Fibroblast of skin of abdomen (primary cell): Measurements from ENCODE around the gene NGLY1. TPM values are rescaled to one million over a fixed set of nuclear protein-coding genes. Genes with fewer than 3 reads are reported as not detected.
A peak's percentile ranks its signal among the peaks of the same experiment; 100 is the strongest.

Experiments used
- DNase-seq: peaks from one replicate; pipeline ENCODE4 v3.0.0-alpha.2; 2013
- polyA plus RNA-seq, 2 experiments: library from polyadenylated mRNA; unstranded; fragments of 120-200 nt; gene quantifications; one replicate each; pipeline ENCODE4 v1.2.1, GENCODE V29; 2013; ENCODE audit not compliant: insufficient read length in 2 of 2

Gene NGLY1
- 24.2 TPM for polyA plus RNA-seq (2013, experiment 1 of 2; ENCODE audit: insufficient read length)
- polyA plus RNA-seq (2013, experiment 2 of 2; ENCODE audit: insufficient read length), result 23.8 TPM

GRCh38 chr3:25782938-25783660 is at the start of gene NGLY1:
NGLY1 (minus strand) TSS chr3:25783443; CDS start chr3:25783390, 53 bp downstream.
- peak; percentile 80 for DNase-seq

GRCh38 chr3:25831578-25831977 is 48.3 kb upstream of the NGLY1 start:
- DNase-seq, result peak; percentile 32

GRCh38 chr3:25830373-25831280 is 47.4 kb upstream of the NGLY1 start:
- DNase-seq, result no peak

GRCh38 chr3:25826510-25826909 is 43.3 kb upstream of the NGLY1 start:
- no peak for DNase-seq

- DNase-seq, result no peak
Measured at GRCh38 chr3:25823314-25823713, 40.1 kb upstream of the NGLY1 start.

- no peak for DNase-seq
Measured at GRCh38 chr3:25821746-25822573, 38.7 kb upstream of the NGLY1 start.

GRCh38 chr3:25820816-25821486 is 37.7 kb upstream of the NGLY1 start:
- no peak for DNase-seq

- peak; percentile 93 for DNase-seq
Measured at GRCh38 chr3:25820366-25820765, 37.1 kb upstream of the NGLY1 start.

- DNase-seq, result no peak
Measured at GRCh38 chr3:25818335-25818734, 35.1 kb upstream of the NGLY1 start.

- DNase-seq, result no peak
Measured at GRCh38 chr3:25817638-25818037, 34.4 kb upstream of the NGLY1 start.

- no peak for DNase-seq
Measured at GRCh38 chr3:25817107-25817506, 33.9 kb upstream of the NGLY1 start.

GRCh38 chr3:25812644-25813043 is 29.4 kb upstream of the NGLY1 start:
- no peak for DNase-seq

- no peak for DNase-seq
Measured at GRCh38 chr3:25804676-25805075, 21.4 kb upstream of the NGLY1 start.

GRCh38 chr3:25803833-25804232 is 20.6 kb upstream of the NGLY1 start:
- DNase-seq, result no peak

- DNase-seq, result no peak
Measured at GRCh38 chr3:25801786-25802185, 18.5 kb upstream of the NGLY1 start.

- DNase-seq, result peak; percentile 91
Measured at GRCh38 chr3:25789596-25790556, 6.6 kb upstream of the NGLY1 start, which contains the start of gene OXSM. OXSM (plus strand) TSS chr3:25790090; CDS start chr3:25791021, 931 bp downstream.

- DNase-seq, result no peak
Measured at GRCh38 chr3:25789209-25789595, 6.0 kb upstream of the NGLY1 start.

- DNase-seq, result no peak
Measured at GRCh38 chr3:25787689-25788088, 4.4 kb upstream of the NGLY1 start.

- no peak for DNase-seq
Measured at GRCh38 chr3:25785826-25786225, 2.6 kb upstream of the NGLY1 start.

- DNase-seq, result no peak
Measured at GRCh38 chr3:25784971-25785370, 1.7 kb upstream of the NGLY1 start.
